Measurements from ENCODE around the gene PUDP.

Gene PUDP

GRCh38 chrX:7146703-7147412, 1.1 kb downstream of the PUDP start:
- DNase-seq, result no peak

GRCh38 chrX:7146020-7146702, 1.8 kb downstream of the PUDP start:
- DNase-seq, result no peak

- DNase-seq, result no peak
These were observed 2.5 kb downstream of the PUDP start for GRCh38 chrX:7145454-7145853.

- no peak for DNase-seq
These were observed 3.9 kb downstream of the PUDP start for GRCh38 chrX:7143941-7144525.

- no peak for DNase-seq
These were observed 4.9 kb downstream of the PUDP start for GRCh38 chrX:7143076-7143475.

- no peak for DNase-seq
These were observed 8.5 kb downstream of the PUDP start for GRCh38 chrX:7139202-7140081.

DNA sequence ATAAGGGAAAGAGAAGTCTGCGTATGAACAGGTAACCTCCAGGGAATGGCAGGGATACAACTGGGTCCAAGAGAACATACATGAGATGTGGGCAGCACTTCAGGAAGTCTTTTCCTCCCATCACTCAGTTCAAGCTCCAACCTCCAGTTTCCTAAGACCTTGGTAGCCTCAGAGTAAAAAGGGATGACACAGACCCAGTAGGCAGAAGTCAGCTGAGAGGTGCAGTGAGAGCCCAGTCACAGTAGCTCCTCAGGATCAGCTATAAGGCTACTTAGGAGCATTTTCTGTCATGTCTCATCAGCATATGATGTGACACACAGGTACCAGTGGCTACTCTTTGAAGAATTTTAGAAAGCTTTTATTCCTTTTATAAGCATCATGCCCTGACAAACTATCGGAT, 13.0 kb downstream of the PUDP start:
- no peak for DNase-seq

DNA sequence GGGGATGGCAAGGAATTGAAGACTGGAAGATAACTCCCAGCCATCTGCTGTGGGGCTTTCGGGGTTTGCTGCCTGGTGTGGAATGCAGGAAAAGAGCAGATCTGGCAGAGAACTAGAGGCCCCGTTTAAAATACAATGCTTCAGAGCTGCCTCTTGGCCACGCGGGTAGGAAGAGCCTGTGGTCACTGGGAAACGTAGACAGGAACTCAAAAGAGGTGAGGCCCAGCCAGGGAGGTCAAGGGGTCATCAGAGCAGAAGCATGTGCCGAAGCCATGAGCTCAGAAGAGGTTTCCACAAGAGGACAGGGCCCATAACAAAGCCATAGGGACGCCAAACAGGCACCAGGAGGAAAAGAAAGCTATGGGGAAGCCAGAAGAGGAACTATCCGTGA, 14.9 kb downstream of the PUDP start:
- no peak for DNase-seq

DNA sequence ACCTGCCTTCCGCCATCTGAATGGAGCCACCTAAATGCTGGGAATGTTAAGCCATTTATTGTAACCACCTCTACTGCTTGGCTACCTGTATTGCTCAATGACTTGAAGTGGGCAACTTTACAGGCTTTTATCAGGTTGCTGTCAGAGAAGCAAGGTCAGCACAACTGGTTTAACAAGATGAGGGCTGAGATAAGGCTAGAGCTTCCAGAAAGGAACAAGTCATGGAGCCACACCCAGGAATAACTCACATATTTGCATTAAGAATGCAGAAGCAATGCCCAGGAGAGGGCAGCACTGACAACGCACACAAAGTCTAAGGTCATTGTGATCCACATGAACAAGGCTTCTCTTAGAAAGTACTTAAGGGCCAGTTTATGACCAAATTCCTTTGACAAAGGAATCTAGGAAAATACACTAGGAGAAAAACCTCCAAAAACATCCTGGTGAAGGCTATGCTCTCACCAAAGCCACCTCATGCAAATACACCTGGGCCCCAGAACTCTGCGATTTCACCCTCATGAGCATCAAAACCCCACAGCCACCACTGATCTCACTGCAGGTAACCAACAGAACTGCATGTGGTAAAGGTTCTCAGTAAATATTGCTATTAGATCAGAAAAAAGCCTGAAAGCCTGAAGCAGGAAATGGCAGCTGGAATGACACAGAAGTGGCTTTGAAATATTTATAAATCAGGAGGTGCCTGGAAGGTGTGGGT, 15.5 kb downstream of the PUDP start:
- peak; percentile 19 for DNase-seq

DNA sequence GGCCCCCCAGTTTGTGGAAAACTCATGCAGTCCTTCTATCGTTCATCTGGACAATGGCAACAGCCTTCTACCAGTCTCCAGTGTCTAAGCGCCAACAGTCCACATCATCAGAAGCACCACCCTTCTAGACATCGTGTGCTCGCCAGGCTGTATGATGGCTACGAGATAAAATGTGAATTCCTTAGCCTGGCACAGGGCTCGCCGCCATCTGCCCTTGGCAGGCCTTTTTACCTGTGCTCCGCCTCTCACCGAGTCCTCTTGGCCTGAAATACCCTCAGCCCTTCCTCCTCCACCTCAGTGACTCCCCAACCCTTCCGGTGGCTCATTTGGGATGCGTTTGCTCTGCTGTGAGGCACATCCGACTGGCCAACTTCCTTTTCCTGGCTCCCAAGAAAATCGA, 16.3 kb downstream of the PUDP start:
- no peak for DNase-seq

GRCh38 chrX:7127056-7127455, 20.9 kb downstream of the PUDP start:
- no peak for DNase-seq

GRCh38 chrX:7120878-7121219, 27.1 kb downstream of the PUDP start:
- no peak for DNase-seq

GRCh38 chrX:7119950-7120877, 27.7 kb downstream of the PUDP start:
- DNase-seq, result no peak

GRCh38 chrX:7117587-7117986, 30.4 kb downstream of the PUDP start:
- DNase-seq, result no peak

GRCh38 chrX:7116081-7116480, 31.9 kb downstream of the PUDP start:
- DNase-seq, result no peak

GRCh38 chrX:7115557-7115956, 32.4 kb downstream of the PUDP start:
- DNase-seq, result no peak

DNA sequence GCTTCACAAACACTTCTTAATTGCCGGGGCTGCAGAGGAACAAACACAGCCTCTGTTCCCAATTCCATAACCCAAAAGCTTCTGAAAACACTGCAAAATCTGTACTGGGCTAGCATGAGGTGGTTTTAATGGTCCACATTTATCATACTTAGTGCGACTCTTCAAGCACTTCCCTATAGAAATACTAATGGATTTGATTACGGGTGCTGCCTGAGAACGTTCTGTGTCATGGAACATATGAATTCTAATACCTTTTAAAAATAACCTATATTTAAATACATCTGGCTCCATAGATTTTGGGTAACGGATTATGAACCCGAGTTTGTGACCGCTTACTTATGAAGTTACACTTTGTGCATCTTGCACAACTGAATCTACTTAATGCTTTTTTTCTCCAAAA, 35.9 kb downstream of the PUDP start:
- no peak for DNase-seq

DNA sequence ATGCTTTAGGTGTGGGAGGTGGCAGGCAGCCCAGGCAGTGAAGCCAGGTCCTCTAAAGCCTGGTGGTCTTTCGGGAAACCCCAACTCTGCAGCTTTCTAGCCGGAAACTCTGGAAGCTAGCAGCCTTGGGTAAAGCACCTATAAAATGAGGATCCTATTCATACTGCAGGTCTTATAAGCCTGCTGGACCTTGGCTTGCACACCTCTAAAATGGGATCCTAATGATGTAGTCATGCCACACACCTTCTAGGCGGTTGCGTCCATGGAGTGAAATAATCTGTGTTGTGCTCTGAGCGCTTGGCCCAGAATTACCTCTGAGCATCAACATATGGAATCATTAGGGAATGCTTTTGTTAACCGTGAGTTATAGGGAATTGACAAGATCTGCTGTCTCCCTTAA, 36.4 kb downstream of the PUDP start:
- DNase-seq, result no peak

DNA sequence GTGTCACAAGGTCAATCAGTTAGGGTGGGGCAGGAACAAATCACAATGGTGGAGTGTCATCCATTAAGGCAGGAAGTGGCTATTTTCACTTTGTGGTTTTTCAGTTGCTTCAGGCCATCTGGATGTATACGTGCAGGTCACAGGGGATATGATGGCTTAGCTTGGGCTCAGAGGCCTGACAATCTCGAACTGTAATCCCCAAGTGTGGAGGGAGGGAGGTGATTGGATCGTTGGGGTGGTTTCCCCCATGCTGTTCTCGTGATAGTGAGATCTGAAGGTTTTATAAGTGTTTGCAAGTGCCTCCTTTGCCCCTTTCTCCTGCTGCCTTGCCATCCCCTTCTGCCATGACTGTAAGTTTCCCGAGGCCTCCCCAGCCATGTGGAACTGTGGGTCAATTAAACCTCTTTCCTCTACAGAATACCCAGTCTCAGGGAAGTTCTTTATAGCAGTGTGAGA, 37.1 kb downstream of the PUDP start:
- no peak for DNase-seq

- no peak for DNase-seq
These were observed 37.8 kb downstream of the PUDP start for GRCh38 chrX:7109838-7110793.
